HT-29 (cell line): ENCODE results near the gene CD83. TPM values are rescaled to one million over a fixed set of nuclear protein-coding genes. Genes with fewer than 3 reads are reported as not detected.

ENCODE experiments used
- DNase-seq: peaks from one replicate; pipeline ENCODE4 v3.0.0-alpha.2; 2015; ENCODE audit warnings: low spot score
- total RNA-seq: library from RNA; depleted of rRNA; stranded (reverse); fragments of >200 nt; shearing (Covaris generic); gene quantifications from 2 replicates; pipeline ENCODE4 v1.2.3, GENCODE V29; 2014

The CD83 gene
- total RNA-seq, 1 experiment from 2014 or later: 0.99 TPM

- no peak for DNase-seq
Measured at GRCh38 chr6:14091339-14091978, 26.1 kb upstream of the CD83 start.

DNA sequence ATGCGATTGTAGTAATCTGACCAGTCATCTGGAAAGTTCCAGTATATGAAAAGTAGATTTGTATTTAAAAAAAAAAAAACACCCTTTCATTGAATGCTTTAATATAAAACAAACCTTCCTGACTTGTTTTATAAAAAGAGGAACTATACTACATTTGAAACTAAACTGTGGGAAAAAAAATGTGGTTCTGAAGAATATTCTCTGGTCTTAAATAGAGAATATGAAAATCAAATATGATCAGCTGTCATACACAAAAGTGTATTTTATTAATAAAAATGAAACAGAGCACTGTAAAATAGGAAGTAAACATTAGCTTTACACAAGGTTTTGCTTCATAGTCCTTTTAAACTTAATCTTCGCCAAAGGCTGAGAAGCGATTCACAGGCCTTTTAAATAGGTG lies 25.3 kb upstream of the CD83 start:
- DNase-seq: no peak

DNA sequence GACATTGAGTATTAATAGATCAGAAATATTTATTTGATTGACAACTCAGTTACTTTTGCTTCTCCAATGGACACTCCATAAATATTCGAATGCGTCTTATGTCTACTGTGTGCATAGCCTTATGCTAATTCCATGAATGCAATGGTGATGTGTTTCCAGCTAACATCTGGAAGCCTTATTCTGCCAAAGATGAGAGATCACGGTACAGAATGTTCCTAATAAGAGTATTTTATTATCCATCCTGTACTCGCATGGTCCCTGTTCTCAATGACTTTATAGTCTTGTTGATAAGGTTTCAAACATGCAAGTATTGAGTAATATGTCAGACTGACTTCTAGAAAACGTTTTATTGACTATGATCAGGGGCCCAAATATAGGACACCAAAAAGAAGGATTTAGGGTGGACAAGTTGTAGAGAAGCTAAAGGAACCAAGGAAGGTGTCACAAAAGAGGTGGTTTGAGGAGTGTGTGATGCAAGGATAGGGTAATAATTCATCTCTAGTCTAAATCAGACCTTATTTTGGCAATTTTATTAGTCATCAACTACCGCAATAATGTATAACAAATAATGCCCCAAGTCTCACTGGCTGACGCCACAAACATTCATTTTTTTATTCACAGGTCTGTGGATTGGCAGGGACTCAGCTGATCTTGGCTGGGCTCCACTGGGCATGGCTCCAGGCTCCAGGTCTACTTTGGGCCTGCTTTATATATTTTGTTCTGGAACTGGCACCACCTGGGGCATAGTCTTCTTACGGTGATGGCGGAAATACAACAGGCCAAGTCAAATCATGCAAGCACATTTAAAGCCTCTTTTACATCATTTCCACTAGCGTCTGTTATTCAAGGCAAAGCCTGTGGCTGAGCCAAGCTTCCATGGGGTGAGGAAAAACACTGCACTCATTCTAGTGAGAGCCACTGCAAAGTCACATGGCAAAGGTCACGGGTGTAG lies 24.5 kb upstream of the CD83 start:
- DNase-seq: no peak

- no peak for DNase-seq
Measured at GRCh38 chr6:14094721-14095120, 22.9 kb upstream of the CD83 start.

- DNase-seq: no peak
Measured at GRCh38 chr6:14095437-14095836, 22.1 kb upstream of the CD83 start.

DNA sequence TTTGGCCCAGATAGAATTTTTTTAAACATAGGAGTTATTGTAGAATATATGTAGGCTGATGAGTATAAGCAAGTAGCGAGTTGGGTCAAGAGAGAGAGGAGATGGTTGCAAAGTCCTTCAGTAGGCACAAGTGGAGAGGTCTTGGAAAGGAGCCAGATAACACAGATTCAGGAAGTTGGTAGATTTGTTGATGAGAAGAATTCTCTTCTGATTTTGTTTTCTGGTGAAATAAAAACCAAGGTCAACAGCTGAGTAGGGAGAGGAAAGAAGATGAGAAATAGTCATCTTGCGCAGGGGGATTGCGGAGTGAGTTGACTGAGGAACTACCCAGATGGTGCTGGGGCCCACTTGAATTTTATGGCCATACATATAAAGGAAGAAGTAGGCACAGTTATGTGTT lies 17.4 kb upstream of the CD83 start:
- no peak for DNase-seq

GRCh38 chr6:14100966-14101365 lies 16.6 kb upstream of the CD83 start:
- no peak for DNase-seq

GRCh38 chr6:14102383-14102782 lies 15.2 kb upstream of the CD83 start:
- no peak for DNase-seq

DNA sequence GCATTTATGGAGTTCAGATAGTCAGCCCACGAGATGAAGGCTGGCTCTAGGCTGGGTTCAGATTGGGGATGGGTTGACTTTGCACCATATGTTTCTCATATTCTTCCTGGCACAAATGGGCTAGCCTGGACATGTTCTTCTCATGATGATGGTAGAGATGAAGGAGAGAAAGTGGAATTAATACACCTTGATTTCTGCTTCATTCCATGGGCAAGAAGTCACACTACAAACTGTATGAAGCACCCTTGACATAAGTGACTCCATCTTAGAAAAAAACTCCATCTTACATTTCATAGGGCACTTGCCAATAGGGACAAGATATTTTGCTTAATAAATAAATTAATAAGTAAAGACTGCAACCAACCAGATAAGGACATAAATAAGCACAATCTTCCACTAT lies 12.0 kb upstream of the CD83 start:
- no peak for DNase-seq

DNA sequence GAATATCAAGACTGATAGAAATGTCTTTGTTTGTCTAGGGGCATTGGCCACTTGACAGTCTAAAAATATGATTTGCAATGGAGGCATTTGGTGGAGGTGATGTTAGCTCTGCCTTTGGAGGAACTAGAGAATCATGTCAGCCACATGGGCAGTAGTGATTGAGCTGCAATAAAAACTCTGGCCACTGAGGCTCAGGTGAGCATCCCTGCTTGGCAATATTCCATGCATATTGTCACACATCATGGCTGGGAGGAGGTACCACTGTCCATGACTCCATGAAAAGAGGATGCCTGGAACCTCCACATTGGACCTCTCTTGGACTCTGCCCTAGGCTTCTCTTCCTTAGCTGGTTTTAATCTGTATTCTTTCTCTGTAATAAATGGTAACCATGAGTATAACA lies 10.6 kb upstream of the CD83 start:
- DNase-seq: no peak

DNA sequence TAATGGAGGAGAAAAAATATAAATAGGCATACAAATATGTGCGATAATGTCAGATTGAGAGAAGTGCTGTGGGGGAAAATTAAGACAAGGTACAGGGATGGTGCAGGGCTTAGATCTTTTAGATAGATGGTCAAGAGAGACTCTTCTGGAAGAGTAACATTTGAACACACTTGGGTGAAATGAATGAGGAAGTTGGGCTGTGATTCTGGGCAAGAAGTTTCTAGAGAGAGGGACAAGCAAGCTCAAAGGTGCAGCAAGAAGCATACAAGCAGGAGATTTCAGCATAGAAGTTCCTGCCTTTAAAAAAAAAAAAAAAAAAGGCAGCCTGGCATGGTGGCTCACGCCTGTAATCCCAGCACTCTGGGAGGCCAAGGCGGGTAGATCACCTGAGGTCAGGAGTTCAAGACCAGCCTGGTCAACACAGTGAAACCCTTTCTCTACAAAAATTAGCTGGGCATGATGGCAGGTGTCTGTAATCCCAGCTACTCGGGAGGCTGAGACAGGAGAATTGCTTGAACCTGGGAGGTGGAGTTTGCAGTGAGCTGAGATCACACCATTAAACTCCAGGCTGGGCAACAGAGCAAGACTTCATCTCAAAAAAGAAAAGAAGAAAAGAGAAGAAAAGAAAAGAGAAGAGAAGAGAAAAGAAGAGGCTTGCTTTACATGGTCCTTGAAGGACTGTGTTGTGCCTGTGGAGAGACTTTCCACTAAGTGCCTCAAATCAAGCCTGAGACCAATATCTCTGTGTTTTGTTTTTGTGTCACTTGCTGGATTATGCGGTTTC lies 9.7 kb upstream of the CD83 start:
- DNase-seq: no peak

GRCh38 chr6:14108571-14109410 lies 8.8 kb upstream of the CD83 start:
- no peak for DNase-seq

DNA sequence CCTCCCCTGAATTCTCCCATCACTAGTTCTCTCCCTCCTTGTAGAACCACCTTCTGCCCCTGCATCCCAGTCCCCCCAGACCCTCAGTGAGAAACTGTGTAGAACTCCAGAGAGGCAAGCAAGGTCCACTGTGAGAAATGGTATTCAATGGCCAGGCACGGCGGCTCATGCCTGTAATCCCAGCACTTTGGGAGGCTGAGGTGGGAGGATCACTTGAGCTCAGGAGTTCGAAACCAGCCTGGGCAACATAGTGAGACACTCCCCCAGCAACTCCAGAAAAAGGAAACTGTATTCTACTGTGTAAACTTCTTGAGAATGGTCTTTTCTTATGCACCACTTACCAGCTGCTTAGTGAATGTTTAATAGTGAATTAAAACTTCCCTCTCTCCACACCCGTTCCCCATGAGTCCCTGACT lies 8.2 kb upstream of the CD83 start:
- no peak for DNase-seq

GRCh38 chr6:14110001-14110818 lies 7.4 kb upstream of the CD83 start:
- no peak for DNase-seq

GRCh38 chr6:14113976-14114375 lies 3.6 kb upstream of the CD83 start:
- DNase-seq: no peak

GRCh38 chr6:14118091-14118439 lies 493 bp downstream of the CD83 start:
- DNase-seq: no peak

DNA sequence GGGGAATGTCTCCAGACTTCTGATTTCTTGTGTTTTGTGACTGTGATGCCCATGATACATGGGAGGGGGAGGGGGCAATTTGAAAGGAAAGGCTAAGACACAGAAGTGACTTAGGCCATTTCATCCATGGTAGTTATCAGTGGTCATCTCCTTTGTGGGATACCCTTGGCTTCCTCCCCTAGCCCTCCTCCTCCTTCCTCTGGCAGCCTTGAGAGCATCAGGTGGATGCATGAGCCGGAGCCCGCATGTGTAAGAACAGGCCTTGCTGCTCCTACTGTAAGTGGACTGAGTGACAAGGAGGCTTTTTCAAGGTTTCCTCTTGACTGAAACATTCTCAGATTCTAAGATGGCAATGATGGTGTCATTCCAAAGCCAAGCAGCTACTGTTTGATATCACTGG lies 874 bp downstream of the CD83 start:
- DNase-seq: no peak

DNA sequence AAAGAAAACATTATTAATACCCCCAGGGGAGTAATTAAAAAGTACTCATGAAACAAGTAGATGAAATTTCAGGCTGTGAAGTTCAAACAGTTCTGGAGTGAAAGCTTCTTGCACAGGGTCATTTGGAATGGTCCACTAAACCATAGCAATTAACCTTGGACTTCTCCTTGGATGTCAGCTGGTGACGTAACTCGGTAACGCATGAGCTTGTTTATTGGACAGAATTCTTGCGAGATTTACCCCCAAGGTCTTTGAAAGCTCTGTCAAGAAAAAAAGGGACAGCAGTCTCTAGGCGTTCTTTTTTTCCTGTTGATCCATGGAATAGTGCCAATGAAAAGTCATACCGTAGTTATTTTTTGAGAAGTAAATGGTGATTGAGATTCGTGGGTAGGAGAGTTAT lies 2.2 kb downstream of the CD83 start:
- DNase-seq: no peak

- no peak for DNase-seq
Measured at GRCh38 chr6:14120546-14120945, 3.0 kb downstream of the CD83 start.

- no peak for DNase-seq
Measured at GRCh38 chr6:14121936-14122344, 4.4 kb downstream of the CD83 start.
